Activated CD8-positive, alpha-beta memory T cell treated with anti-CD3 and anti-CD28 coated beads for 24 hours (primary cell): ENCODE results near the gene MPP2.
"Not testable (repeated sequence)": the region's sequence is repeated elsewhere in the genome, so short reads cannot be mapped to it uniquely, and the experiment has no call there.

Experiments
- DNase-seq: peaks from one replicate; pipeline ENCODE4 v3.0.0-alpha.2; 2020

MPP2 gene

GRCh38 chr17:43873815-43874214 lies 33.5 kb downstream of the MPP2 start:
- no peak for DNase-seq

- DNase-seq, result no peak
These were observed 34.2 kb downstream of the MPP2 start for GRCh38 chr17:43873091-43873490.

- DNase-seq, result no peak
These were observed 35.2 kb downstream of the MPP2 start for GRCh38 chr17:43871946-43872690.

GRCh38 chr17:43869031-43869430 lies 38.3 kb downstream of the MPP2 start:
- not testable (repeated sequence) for DNase-seq

- DNase-seq, result no peak
These were observed 38.9 kb downstream of the MPP2 start for GRCh38 chr17:43868226-43868994.

- no peak for DNase-seq
These were observed 43.0 kb downstream of the MPP2 start for GRCh38 chr17:43864161-43864984.

GRCh38 chr17:43861960-43862359 lies 45.4 kb downstream of the MPP2 start:
- DNase-seq, result no peak

- DNase-seq, result no peak
These were observed 46.3 kb downstream of the MPP2 start for GRCh38 chr17:43860927-43861622.

GRCh38 chr17:43860077-43860725 lies 47.1 kb downstream of the MPP2 start:
- no peak for DNase-seq

GRCh38 chr17:43857957-43858600 lies 49.3 kb downstream of the MPP2 start:
- no peak for DNase-seq

- DNase-seq, result no peak
These were observed 50.2 kb downstream of the MPP2 start for GRCh38 chr17:43857141-43857540.

GRCh38 chr17:43856141-43856540 lies 51.2 kb downstream of the MPP2 start:
- DNase-seq, result no peak

GRCh38 chr17:43855061-43855460 lies 52.3 kb downstream of the MPP2 start:
- DNase-seq, result no peak

- no peak for DNase-seq
These were observed 52.8 kb downstream of the MPP2 start for GRCh38 chr17:43854498-43854897.

GRCh38 chr17:43853546-43853945 lies 53.8 kb downstream of the MPP2 start:
- DNase-seq, result no peak

GRCh38 chr17:43852571-43852970 lies 54.8 kb downstream of the MPP2 start:
- no peak for DNase-seq

- no peak for DNase-seq
These were observed 58.2 kb downstream of the MPP2 start for GRCh38 chr17:43849116-43849515.

- DNase-seq, result no peak
These were observed 58.7 kb downstream of the MPP2 start for GRCh38 chr17:43848601-43849000.

GRCh38 chr17:43846963-43847371 lies 60.4 kb downstream of the MPP2 start, which contains the start of gene CD300LG:
CD300LG (plus strand) TSS chr17:43847176; CDS start chr17:43847217, 41 bp downstream.
- no peak for DNase-seq

- peak; percentile 93 for DNase-seq
These were observed 61.1 kb downstream of the MPP2 start for GRCh38 chr17:43846221-43846712.

- DNase-seq, result no peak
These were observed 61.6 kb downstream of the MPP2 start for GRCh38 chr17:43845766-43846165.
